Measurements from ENCODE around the gene AGAP2.

DNA sequence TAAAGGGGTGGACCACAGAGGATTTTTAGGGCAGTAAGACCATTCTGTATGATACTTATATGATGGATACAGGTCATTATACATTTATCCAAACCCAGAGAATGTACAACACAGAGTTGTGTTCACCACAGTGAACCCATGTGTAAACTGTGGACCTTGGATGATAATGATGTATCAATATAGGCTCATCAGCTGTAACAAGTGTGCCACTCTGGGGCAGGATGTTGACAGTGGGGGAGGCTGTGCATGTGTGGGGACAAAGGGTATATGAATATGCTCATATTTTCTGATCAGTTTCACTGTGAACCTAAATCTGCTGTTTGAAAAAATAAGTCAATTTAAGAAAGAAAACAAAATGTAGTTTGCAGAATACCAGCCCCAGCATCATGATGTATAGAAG, 58.8 kb downstream of the AGAP2 start:
- TF ChIP-seq ZNF423 (CRISPR knock-in tag; IDR thresholded peaks at IDR 0.05), result no peak
- no peak for TF ChIP-seq CREB1 (CRISPR knock-in tag; IDR thresholded peaks at IDR 0.05)
- TF ChIP-seq CTCF (IDR thresholded peaks at IDR 0.05), result no peak
- TF ChIP-seq SP1 (CRISPR knock-in tag; conservative IDR thresholded peaks at IDR 0.05), result no peak
- TF ChIP-seq ZNF416 (CRISPR knock-in tag; IDR thresholded peaks at IDR 0.05), result no peak
- TF ChIP-seq KAT7 (CRISPR knock-in tag; IDR thresholded peaks at IDR 0.05; ENCODE audit: borderline replicate concordance), result no peak
- TF ChIP-seq, protein P1, sequence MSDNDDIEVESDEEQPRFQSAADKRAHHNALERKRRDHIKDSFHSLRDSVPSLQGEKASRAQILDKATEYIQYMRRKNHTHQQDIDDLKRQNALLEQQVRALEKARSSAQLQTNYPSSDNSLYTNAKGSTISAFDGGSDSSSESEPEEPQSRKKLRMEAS (CRISPR knock-in tag; IDR thresholded peaks at IDR 0.05), result no peak
- TF ChIP-seq, protein P2, sequence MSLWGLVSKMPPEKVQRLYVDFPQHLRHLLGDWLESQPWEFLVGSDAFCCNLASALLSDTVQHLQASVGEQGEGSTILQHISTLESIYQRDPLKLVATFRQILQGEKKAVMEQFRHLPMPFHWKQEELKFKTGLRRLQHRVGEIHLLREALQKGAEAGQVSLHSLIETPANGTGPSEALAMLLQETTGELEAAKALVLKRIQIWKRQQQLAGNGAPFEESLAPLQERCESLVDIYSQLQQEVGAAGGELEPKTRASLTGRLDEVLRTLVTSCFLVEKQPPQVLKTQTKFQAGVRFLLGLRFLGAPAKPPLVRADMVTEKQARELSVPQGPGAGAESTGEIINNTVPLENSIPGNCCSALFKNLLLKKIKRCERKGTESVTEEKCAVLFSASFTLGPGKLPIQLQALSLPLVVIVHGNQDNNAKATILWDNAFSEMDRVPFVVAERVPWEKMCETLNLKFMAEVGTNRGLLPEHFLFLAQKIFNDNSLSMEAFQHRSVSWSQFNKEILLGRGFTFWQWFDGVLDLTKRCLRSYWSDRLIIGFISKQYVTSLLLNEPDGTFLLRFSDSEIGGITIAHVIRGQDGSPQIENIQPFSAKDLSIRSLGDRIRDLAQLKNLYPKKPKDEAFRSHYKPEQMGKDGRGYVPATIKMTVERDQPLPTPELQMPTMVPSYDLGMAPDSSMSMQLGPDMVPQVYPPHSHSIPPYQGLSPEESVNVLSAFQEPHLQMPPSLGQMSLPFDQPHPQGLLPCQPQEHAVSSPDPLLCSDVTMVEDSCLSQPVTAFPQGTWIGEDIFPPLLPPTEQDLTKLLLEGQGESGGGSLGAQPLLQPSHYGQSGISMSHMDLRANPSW (CRISPR knock-in tag; conservative IDR thresholded peaks at IDR 0.05; ENCODE audit: low read depth), result no peak
